ENCODE data around the gene DGKA. TPM values are rescaled to one million over a fixed set of nuclear protein-coding genes. Genes with fewer than 3 reads are reported as not detected.
"Not testable (repeated sequence)": the region's sequence is repeated elsewhere in the genome, so short reads cannot be mapped to it uniquely, and the experiment has no call there.

The DGKA gene
- total RNA-seq, 4 donors from 2014 or later: 1.9 to 5.0 (median 2.6) TPM

DNA sequence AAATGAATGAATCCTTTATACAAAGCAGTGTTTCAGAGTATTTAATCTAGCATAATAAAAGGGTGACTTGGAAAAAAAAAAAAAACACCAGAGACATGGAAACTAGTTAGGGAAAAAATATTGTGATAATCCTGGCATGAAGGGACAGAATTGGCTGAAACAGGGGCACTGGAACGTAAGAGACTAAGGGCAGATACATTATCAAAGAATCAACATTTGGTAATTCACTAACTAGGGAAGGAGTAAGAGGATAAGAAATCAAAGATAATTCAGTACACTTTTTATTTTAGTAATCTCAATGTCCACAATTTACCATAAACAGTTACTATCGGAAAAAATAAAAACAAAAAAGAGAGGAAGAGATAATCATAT lies 21.5 kb upstream of the DGKA start:
- Histone ChIP-seq H3K9me3 (no peaks in the 10 kb centered on the region), H3K36me3 (peaks cover 0 to 11% of the 10 kb centered on the region in 2 donors), H3K4me1 (no peaks in the 10 kb centered on the region), H3K27me3 (no peaks in the 10 kb centered on the region), H3K27ac (no peak overlapping the region), H3K4me3 (no peak overlapping the region)
- TF ChIP-seq, protein P1, sequence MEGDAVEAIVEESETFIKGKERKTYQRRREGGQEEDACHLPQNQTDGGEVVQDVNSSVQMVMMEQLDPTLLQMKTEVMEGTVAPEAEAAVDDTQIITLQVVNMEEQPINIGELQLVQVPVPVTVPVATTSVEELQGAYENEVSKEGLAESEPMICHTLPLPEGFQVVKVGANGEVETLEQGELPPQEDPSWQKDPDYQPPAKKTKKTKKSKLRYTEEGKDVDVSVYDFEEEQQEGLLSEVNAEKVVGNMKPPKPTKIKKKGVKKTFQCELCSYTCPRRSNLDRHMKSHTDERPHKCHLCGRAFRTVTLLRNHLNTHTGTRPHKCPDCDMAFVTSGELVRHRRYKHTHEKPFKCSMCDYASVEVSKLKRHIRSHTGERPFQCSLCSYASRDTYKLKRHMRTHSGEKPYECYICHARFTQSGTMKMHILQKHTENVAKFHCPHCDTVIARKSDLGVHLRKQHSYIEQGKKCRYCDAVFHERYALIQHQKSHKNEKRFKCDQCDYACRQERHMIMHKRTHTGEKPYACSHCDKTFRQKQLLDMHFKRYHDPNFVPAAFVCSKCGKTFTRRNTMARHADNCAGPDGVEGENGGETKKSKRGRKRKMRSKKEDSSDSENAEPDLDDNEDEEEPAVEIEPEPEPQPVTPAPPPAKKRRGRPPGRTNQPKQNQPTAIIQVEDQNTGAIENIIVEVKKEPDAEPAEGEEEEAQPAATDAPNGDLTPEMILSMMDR (IDR thresholded peaks at IDR 0.05 in 4 of 5, conservative IDR thresholded peaks at IDR 0.05 in 1 of 5): no peak
- TF ChIP-seq POLR2A (IDR thresholded peaks at IDR 0.05): no peak
- intact Hi-C loops (cut with DNase I; ENCODE audit: low total_unique reads): no loop called here
- ATAC-seq (no peak), DNase-seq (no peak)
- in situ Hi-C loops (cut with MboI; ENCODE audit: low sequenced_read_pairs in 4 of 4): no loop called here

DNA sequence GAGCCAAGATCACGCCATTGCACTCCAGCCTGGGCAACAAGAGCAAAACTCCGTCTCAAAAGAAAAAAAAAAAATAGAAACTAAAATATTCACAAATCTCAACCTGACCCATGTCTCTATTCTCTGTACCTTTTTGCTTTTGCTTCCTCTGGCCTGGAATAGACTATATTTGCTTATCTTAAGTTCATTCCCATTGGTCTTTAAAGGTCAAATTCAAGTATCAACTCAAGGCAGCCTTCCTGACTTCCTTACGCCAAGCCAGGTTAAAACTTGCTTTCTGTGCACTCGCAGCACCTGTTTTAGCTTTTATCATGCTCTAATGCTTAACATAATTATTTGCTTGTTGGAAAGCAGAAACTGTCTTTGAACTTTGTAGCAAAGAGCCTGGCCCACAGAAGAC lies 18.1 kb upstream of the DGKA start:
- no peaks in the 10 kb centered on the region for H3K4me1 ChIP-seq
- no peak overlapping the region for H3K27ac ChIP-seq
- DNase-seq: no peak
- TF ChIP-seq, protein P1 (IDR thresholded peaks at IDR 0.05 in 4 of 5, conservative IDR thresholded peaks at IDR 0.05 in 1 of 5): no peak
- no peak for TF ChIP-seq POLR2A (IDR thresholded peaks at IDR 0.05)
- in situ Hi-C loops (cut with MboI; ENCODE audit: low sequenced_read_pairs in 4 of 4): no loop called here
- no peak overlapping the region for H3K4me3 ChIP-seq
- H3K36me3 ChIP-seq: peaks cover 0 to 11% of the 10 kb centered on the region in 2 donors
- ATAC-seq: no peak
- intact Hi-C loops (cut with DNase I; ENCODE audit: low total_unique reads): no loop called here
- H3K9me3 ChIP-seq: no peaks in the 10 kb centered on the region
- H3K27me3 ChIP-seq: no peaks in the 10 kb centered on the region

DNA sequence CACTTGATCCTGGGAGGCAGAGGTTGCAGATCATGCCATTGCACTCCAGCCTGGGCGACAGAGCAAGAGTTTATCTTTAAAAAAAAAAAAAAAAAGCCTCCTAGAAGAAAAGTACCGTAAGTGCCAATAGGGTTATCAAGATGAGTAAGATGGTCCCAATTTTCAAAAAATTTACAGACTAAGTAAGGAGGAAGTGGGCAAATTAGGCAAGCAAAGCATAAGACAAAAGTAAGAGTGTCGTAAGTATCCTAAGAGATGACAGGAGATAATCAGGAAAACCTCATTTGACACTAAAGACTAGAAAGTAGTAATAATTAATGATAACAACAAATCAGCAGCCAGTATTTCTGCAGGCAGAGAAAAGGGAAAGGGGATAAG lies 15.5 kb upstream of the DGKA start:
- Histone ChIP-seq H3K27me3 (no peaks in the 10 kb centered on the region), H3K27ac (no peak overlapping the region), H3K4me1 (no peaks in the 10 kb centered on the region), H3K4me3 (no peak overlapping the region), H3K9me3 (no peaks in the 10 kb centered on the region), H3K36me3 (peaks cover 0 to 11% of the 10 kb centered on the region in 2 donors)
- in situ Hi-C loops (cut with MboI; ENCODE audit: low sequenced_read_pairs in 4 of 4): no loop called here
- ATAC-seq (no peak), DNase-seq (no peak)
- intact Hi-C loops (cut with DNase I; ENCODE audit: low total_unique reads): no loop called here
- TF ChIP-seq, protein P1 (IDR thresholded peaks at IDR 0.05 in 4 of 5, conservative IDR thresholded peaks at IDR 0.05 in 1 of 5): no peak
- no peak for TF ChIP-seq POLR2A (IDR thresholded peaks at IDR 0.05)

DNA sequence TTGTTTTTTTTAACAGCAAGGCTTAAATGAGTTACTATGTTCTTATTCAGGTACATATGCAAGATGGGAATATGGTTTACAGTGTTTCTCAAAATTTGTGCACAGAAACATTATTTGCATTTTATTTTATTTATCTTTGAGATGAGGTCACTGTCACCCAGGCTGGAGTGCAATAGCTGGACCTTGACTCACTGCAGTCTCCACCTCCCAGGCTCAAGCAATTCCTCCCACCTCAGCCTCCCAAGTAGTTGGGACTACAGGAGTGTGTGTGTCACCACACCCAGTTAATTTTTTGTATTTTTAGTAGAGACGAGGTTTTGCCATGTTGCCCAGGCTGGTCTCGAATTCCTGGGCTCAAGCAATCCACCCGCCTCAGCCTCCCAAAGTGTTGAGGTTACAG lies 11.9 kb upstream of the DGKA start:
- in situ Hi-C loops (cut with MboI; ENCODE audit: low sequenced_read_pairs in 4 of 4); intact Hi-C loops (cut with DNase I; ENCODE audit: low total_unique reads); DNase-seq; H3K27ac ChIP-seq; H3K4me3 ChIP-seq; H3K9me3 ChIP-seq; H3K27me3 ChIP-seq; H3K4me1 ChIP-seq; ATAC-seq: not testable (repeated sequence)
- peaks cover 0 to 14% of the 10 kb centered on the region in 2 donors for H3K36me3 ChIP-seq

DNA sequence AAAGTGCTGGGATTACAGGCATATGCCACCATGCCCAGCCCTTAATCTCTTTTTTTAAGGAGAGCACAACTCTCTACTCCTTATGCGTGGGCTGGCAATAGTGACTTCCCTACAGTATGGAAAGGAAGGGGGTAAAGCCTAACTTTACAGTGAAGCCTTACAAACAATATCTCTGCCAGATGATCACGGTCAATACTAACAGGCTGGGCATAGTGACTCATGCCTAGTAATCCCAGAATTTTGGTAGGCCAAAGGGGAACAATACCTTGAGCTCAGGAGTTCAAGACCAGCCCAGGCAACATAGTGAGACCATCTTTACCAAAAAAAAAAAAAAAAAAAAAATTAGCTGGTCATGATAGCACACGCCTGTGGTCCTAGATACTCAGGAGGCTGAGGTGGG lies 8.8 kb upstream of the DGKA start:
- H3K27me3 ChIP-seq: no peaks in the 10 kb centered on the region
- H3K27ac ChIP-seq: no peak overlapping the region
- peaks cover 0 to 14% of the 10 kb centered on the region in 2 donors for H3K36me3 ChIP-seq
- no peaks in the 10 kb centered on the region for H3K9me3 ChIP-seq
- no peak for DNase-seq
- peaks cover 7 to 10% of the 10 kb centered on the region in 2 donors for H3K4me1 ChIP-seq
- intact Hi-C loops (cut with DNase I; ENCODE audit: low total_unique reads) (no loop called here), in situ Hi-C loops (cut with MboI; ENCODE audit: low sequenced_read_pairs in 4 of 4) (loop anchor here in 1 of 4 donors (10.0 kb wide), 1 partner anchor 107 kb away; the partner anchor contains the start of genes ORMDL2 and SARNP)
- TF ChIP-seq POLR2A (IDR thresholded peaks at IDR 0.05): no peak
- TF ChIP-seq, protein P1 (IDR thresholded peaks at IDR 0.05 in 4 of 5, conservative IDR thresholded peaks at IDR 0.05 in 1 of 5): no peak
- ATAC-seq: no peak
- no peak overlapping the region for H3K4me3 ChIP-seq

DNA sequence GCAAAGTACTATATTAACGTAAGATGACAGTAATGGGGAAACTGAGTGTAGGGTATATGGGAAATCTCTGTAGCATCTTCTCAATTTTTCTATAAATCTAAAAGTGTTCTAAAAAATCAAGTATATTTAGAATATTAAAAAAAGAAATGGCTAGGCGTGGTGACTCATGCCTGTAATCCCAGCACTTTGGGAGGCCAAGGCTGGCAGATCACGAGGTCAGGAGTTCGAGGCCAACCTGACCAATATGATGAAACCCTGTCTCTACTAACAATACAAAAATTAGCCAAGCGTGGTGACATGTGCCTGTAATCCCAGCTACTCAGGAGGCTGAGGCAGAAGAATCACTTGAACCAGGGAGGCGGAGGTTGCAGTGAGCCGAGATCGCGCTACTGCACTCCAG lies 7.3 kb upstream of the DGKA start:
- intact Hi-C loops (cut with DNase I; ENCODE audit: low total_unique reads); H3K9me3 ChIP-seq; ATAC-seq; H3K27me3 ChIP-seq; H3K4me3 ChIP-seq; H3K27ac ChIP-seq; DNase-seq: not testable (repeated sequence)
- in situ Hi-C loops (cut with MboI; ENCODE audit: low sequenced_read_pairs in 4 of 4): loop anchor here in 1 of 4 donors (10.0 kb wide), 1 partner anchor 109 kb away; the partner anchor contains the start of genes ORMDL2 and SARNP
- Histone ChIP-seq H3K4me1 (peaks cover 14 to 15% of the 10 kb centered on the region in 2 donors), H3K36me3 (peaks cover 0 to 14% of the 10 kb centered on the region in 2 donors)
